HepG2 (cell line): ENCODE measurements around the gene GLT1D1. TPM values are rescaled to one million over a fixed set of nuclear protein-coding genes. Genes with fewer than 3 reads are reported as not detected.

Experiments
- AHR ChIP-seq: IDR thresholded peaks from 2 replicates; pipeline ENCODE4 v1.6.1; 2018; ENCODE audit warnings: missing genetic modification reagents, missing compliant biosample characterization
- AKAP8 ChIP-seq: sonication (generic); formaldehyde crosslinking; IDR thresholded peaks from 2 replicates; pipeline ENCODE4 v1.5.1; 2020; ENCODE audit warnings: mild to moderate bottlenecking, missing genetic modification reagents
- ELF1 ChIP-seq: sonication (generic); formaldehyde crosslinking; IDR thresholded peaks from 2 replicates; pipeline ENCODE4 v1.4.0; 2020; ENCODE audit warnings: missing genetic modification reagents
- ETS1 ChIP-seq: sonication (generic); formaldehyde crosslinking; IDR thresholded peaks from 2 replicates; pipeline ENCODE4 v1.4.0; 2020; ENCODE audit warnings: missing genetic modification reagents
- JDP2 ChIP-seq: sonication (generic); formaldehyde crosslinking; IDR thresholded peaks from 2 replicates; pipeline ENCODE4 v1.8.1; 2022; ENCODE audit warnings: missing genetic modification reagents, borderline replicate concordance
- JUNB ChIP-seq: sonication (generic); formaldehyde crosslinking; IDR thresholded peaks from 2 replicates; pipeline ENCODE4 v1.8.0; 2022; ENCODE audit warnings: missing genetic modification reagents, mild to moderate bottlenecking, borderline replicate concordance
- NFAT5 ChIP-seq: sonication (generic); formaldehyde crosslinking; IDR thresholded peaks from 2 replicates; pipeline ENCODE4 v1.4.0; 2020; ENCODE audit warnings: missing genetic modification reagents
- PHB2 ChIP-seq: fragments of 450-650 bp; IDR thresholded peaks from 2 replicates; pipeline ENCODE4 v1.6.1; 2018; ENCODE audit not compliant: partially characterized antibody
- POLR2AphosphoS5 ChIP-seq: IDR thresholded peaks from 2 replicates; pipeline ENCODE4 v1.6.1; 2012; ENCODE audit warnings: low read depth, low read length
- ZFP36L1 ChIP-seq: sonication (generic); formaldehyde crosslinking; IDR thresholded peaks from 2 replicates; pipeline ENCODE4 v1.8.0; 2022; ENCODE audit warnings: mild to moderate bottlenecking, missing genetic modification reagents, moderate library complexity
- ZNF207 ChIP-seq: fragments of 450-650 bp; IDR thresholded peaks from 2 replicates; pipeline ENCODE4 v1.6.1; 2016; ENCODE audit warnings: antibody characterized with exemption, borderline replicate concordance
- ZNF709 ChIP-seq: sonication (generic); formaldehyde crosslinking; IDR thresholded peaks from 2 replicates; pipeline ENCODE4 v1.5.0; 2020; ENCODE audit warnings: mild to moderate bottlenecking, missing genetic modification reagents
- polyA plus RNA-seq, 8 experiments: library from polyadenylated mRNA; depleted of rRNA in 3 of 8; stranded (reverse) in 7 of 8; unstranded in 1 of 8; fragments of >200 nt; fragmentation: Illumina TruSeq in 4 of 8; extraction: Trizol in 4 of 8; gene quantifications; 2 replicates each; pipeline versions ENCODE4 v1.2.1 to v1.2.3, GENCODE V29; 2011 to 2016; ENCODE audit warnings: low read depth in 4 of 8, missing spikeins in 1 of 8, mixed read lengths in 1 of 8; ENCODE audit not compliant: insufficient read depth in 1 of 8
- total RNA-seq, 5 experiments: library from RNA; depleted of rRNA; stranded (reverse); fragments of >200 nt; fragmentation: Illumina TruSeq; extraction: Trizol; gene quantifications; 2 replicates each; pipeline ENCODE4 v1.2.3, GENCODE V29; 2016; ENCODE audit warnings: low read depth in 1 of 5
- TF ChIP-seq, protein P1 (sequence below): sonication (generic); formaldehyde crosslinking; IDR thresholded peaks from 2 replicates; pipeline ENCODE4 v1.4.0; 2020; ENCODE audit warnings: missing genetic modification reagents
- TF ChIP-seq, protein P2 (sequence below): sonication (generic); formaldehyde crosslinking; IDR thresholded peaks from 2 replicates; pipeline ENCODE4 v1.4.0; 2020; ENCODE audit warnings: missing genetic modification reagents, mild to moderate bottlenecking, borderline replicate concordance
- TF ChIP-seq, protein P3 (sequence below): sonication (generic); formaldehyde crosslinking; IDR thresholded peaks from 2 replicates; pipeline ENCODE4 v1.4.0; 2020; ENCODE audit warnings: missing genetic modification reagents
- TF ChIP-seq, protein P4 (sequence below): sonication (generic); formaldehyde crosslinking; IDR thresholded peaks from 2 replicates; pipeline ENCODE4 v1.4.0; 2020; ENCODE audit warnings: mild to moderate bottlenecking, missing genetic modification reagents

The GLT1D1 gene
- total and polyA plus RNA-seq, 2 of the 13 experiments (the other 11 are each of a cell fraction or from before 2014, with no cell fraction given) = 0.09 to 0.17 TPM

DNA sequence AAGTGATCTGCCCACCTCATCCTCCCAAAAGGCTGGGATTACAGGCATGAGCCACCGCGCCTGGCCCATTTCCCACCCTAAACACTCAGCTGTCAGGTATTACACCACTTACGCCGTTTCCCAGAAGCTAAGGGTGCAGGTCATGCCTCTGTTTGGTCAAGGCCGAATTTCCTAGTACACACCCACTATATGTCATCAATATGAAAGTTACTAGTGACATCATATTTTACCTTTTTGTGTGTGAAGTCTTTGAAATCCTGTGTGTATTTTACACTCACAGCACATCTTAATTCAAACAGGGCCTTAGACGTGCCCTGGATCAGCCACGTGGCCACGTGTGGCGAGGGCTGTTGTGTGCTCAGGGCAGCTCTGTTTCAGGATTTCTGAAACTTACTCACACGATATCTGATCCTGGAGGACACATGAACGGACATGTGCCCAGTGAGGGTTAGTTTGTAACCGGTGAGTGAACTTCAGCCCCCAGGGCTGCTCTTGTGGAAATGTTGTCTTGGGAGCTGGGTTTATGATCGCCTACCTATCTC lies 51.8 kb downstream of the GLT1D1 start (continued):
- no peak for TF ChIP-seq ETS1 (CRISPR knock-in tag)
- TF ChIP-seq, protein P1, sequence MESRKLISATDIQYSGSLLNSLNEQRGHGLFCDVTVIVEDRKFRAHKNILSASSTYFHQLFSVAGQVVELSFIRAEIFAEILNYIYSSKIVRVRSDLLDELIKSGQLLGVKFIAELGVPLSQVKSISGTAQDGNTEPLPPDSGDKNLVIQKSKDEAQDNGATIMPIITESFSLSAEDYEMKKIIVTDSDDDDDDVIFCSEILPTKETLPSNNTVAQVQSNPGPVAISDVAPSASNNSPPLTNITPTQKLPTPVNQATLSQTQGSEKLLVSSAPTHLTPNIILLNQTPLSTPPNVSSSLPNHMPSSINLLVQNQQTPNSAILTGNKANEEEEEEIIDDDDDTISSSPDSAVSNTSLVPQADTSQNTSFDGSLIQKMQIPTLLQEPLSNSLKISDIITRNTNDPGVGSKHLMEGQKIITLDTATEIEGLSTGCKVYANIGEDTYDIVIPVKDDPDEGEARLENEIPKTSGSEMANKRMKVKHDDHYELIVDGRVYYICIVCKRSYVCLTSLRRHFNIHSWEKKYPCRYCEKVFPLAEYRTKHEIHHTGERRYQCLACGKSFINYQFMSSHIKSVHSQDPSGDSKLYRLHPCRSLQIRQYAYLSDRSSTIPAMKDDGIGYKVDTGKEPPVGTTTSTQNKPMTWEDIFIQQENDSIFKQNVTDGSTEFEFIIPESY (CRISPR knock-in tag) = no peak
- TF ChIP-seq POLR2AphosphoS5 = no peak
- TF ChIP-seq, protein P2, sequence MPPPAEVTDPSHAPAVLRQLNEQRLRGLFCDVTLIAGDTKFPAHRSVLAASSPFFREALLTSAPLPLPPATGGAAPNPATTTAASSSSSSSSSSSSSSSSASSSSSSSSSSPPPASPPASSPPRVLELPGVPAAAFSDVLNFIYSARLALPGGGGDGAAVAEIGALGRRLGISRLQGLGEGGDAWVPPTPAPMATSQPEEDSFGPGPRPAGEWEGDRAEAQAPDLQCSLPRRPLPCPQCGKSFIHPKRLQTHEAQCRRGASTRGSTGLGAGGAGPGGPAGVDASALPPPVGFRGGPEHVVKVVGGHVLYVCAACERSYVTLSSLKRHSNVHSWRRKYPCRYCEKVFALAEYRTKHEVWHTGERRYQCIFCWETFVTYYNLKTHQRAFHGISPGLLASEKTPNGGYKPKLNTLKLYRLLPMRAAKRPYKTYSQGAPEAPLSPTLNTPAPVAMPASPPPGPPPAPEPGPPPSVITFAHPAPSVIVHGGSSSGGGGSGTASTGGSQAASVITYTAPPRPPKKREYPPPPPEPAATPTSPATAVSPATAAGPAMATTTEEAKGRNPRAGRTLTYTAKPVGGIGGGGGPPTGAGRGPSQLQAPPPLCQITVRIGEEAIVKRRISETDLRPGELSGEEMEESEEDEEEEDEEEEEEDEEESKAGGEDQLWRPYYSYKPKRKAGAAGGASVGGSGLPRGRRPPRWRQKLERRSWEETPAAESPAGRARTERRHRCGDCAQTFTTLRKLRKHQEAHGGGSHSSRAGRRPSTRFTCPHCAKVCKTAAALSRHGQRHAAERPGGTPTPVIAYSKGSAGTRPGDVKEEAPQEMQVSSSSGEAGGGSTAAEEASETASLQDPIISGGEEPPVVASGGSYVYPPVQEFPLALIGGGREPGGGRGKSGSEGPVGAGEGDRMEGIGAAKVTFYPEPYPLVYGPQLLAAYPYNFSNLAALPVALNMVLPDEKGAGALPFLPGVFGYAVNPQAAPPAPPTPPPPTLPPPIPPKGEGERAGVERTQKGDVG (CRISPR knock-in tag) = 0 out of 2 replicates have a peak, but pooled peaks have one; percentile 58
- TF ChIP-seq, protein P3, sequence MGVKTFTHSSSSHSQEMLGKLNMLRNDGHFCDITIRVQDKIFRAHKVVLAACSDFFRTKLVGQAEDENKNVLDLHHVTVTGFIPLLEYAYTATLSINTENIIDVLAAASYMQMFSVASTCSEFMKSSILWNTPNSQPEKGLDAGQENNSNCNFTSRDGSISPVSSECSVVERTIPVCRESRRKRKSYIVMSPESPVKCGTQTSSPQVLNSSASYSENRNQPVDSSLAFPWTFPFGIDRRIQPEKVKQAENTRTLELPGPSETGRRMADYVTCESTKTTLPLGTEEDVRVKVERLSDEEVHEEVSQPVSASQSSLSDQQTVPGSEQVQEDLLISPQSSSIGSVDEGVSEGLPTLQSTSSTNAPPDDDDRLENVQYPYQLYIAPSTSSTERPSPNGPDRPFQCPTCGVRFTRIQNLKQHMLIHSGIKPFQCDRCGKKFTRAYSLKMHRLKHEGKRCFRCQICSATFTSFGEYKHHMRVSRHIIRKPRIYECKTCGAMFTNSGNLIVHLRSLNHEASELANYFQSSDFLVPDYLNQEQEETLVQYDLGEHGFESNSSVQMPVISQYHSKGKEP (CRISPR knock-in tag) = no peak
- TF ChIP-seq ZFP36L1 (CRISPR knock-in tag) = peak; percentile 88; the same call in 1 of the 2 replicates
- no peak; the same call in 1 of the 2 replicates for TF ChIP-seq JDP2 (CRISPR knock-in tag)
- TF ChIP-seq JUNB (CRISPR knock-in tag) = peak; percentile 41; the same call in 1 of the 2 replicates
- no peak for TF ChIP-seq NFAT5 (CRISPR knock-in tag)
- TF ChIP-seq, protein P4, sequence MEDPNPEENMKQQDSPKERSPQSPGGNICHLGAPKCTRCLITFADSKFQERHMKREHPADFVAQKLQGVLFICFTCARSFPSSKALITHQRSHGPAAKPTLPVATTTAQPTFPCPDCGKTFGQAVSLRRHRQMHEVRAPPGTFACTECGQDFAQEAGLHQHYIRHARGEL = no peak
- peak; percentile 66; the same call in 1 of the 2 replicates for TF ChIP-seq AHR (CRISPR knock-in tag)
- TF ChIP-seq ELF1 (CRISPR knock-in tag) = 0 out of 2 replicates have a peak, but pooled peaks have one; percentile 26
- no peak for TF ChIP-seq ZNF207
- TF ChIP-seq PHB2 = no peak
- TF ChIP-seq ZNF709 (CRISPR knock-in tag) = no peak
- TF ChIP-seq AKAP8 (CRISPR knock-in tag) = no peak
